D721Med (cell line): ENCODE measurements around the gene HIVEP1.

Experiments
- DNase-seq: peaks from one replicate; pipeline ENCODE4 v3.0.0; 2011; ENCODE audit warnings: low spot score; ENCODE audit not compliant: insufficient read length
- FAIRE-seq: peaks from 2 replicates; lab custom pipeline; 2011; peaks lifted over from hg19 to GRCh38; lab: Jason Lieb, UNC
- TF ChIP-seq, protein P1 (sequence below): IDR thresholded peaks from 2 replicates; pipeline ENCODE4 v1.5.1; 2012; ENCODE audit warnings: mild to moderate bottlenecking, control low read depth; ENCODE audit not compliant: insufficient read depth; ENCODE audit errors: missing control alignments

The HIVEP1 gene

DNA sequence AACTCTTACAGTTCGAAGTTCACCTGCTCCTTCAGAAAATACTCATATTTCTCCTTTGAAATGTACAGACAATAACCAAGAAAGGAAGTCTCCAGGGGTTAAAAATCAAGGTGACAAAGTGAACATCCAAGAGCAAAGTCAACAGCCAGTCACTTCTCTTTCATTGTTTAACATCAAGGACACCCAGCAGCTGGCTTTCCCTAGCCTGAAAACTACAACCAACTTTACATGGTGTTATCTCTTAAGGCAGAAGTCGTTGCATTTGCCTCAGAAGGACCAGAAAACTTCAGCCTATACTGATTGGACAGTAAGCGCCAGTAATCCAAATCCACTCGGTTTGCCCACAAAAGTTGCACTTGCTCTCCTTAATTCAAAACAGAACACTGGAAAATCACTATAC lies 113.3 kb downstream of the HIVEP1 start:
- TF ChIP-seq, protein P1, sequence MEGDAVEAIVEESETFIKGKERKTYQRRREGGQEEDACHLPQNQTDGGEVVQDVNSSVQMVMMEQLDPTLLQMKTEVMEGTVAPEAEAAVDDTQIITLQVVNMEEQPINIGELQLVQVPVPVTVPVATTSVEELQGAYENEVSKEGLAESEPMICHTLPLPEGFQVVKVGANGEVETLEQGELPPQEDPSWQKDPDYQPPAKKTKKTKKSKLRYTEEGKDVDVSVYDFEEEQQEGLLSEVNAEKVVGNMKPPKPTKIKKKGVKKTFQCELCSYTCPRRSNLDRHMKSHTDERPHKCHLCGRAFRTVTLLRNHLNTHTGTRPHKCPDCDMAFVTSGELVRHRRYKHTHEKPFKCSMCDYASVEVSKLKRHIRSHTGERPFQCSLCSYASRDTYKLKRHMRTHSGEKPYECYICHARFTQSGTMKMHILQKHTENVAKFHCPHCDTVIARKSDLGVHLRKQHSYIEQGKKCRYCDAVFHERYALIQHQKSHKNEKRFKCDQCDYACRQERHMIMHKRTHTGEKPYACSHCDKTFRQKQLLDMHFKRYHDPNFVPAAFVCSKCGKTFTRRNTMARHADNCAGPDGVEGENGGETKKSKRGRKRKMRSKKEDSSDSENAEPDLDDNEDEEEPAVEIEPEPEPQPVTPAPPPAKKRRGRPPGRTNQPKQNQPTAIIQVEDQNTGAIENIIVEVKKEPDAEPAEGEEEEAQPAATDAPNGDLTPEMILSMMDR = no peak
- DNase-seq (no peak), FAIRE-seq (no peak)

DNA sequence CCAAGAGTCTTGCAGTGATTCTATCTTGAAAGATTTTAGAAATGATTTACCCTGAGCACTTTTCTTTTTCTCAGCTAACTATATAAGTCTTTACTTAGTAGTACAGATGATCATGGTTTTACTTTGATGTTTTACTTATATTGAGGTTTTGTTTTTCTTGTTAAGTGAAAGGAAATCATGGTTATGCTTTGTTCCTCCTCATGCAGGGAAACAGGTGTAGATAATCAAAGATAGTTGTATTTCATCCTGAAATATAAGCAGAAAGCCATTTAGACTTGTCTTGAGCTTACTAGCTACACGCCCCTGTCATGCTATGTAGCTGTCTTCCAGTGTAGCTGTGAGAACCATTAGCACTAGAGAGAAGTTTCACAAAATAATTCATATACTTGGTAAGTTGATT lies 113.9 kb downstream of the HIVEP1 start:
- no peak for FAIRE-seq
- TF ChIP-seq, protein P1 = no peak
- no peak for DNase-seq

DNA sequence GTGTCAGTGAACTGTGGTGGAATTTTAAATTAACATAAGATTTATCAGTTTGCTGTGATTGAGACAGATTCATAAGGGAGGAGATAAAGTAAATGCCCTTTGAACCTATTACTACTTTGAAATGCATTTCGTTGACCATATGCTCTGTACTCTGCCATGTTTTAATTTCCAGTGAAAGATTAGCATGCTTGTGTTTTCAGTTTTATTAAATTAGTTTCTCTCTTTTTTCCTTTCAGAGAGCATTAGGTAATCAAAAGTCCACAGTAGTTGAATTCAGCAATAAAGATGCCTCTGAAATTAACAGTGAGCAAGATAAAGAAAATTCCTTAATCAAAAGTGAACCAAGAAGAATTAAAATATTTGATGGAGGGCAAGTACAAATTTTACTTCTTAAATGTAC lies 117.4 kb downstream of the HIVEP1 start:
- no peak for DNase-seq
- TF ChIP-seq, protein P1 = no peak
- FAIRE-seq = no peak

DNA sequence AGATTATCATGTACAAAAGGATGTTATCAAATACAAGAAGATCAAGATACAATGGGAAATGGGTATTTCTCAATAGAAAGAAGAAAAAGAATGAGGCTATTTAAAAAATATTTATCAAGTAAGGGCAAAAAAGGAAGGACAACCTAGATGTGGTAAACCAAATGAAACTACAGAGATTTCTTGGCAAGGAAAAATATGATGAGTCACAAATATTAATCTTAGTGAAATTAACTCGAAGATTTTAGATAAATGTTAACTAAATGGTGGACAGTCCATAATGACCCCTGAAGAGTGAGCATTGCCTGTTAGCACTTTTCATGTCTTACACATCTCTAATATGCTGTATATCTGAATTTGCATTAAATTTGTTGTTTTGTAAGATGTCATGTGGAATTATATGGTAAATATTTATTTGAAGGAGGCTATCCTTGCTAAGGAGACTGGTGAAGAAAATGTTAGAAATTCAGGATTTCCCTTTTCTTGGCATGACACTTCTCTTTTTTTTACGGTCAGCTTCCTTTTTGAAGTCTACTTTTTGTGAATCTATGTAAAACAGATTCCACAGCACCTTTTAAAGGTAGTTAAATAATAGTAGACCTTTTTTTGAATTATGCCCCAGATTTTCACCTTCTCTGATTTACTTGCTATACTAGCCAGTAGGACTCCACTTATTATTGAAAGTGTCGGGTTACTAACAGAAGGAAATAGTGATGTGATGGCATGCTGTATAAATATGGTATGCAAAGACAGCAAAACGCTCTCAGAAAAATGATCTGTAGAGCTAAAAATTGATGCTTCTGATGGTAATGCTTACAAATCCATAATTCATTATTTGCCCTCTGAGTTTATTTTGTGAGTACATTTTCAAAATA lies 120.5 kb downstream of the HIVEP1 start:
- TF ChIP-seq, protein P1 = no peak
- FAIRE-seq (no peak), DNase-seq (no peak)

DNA sequence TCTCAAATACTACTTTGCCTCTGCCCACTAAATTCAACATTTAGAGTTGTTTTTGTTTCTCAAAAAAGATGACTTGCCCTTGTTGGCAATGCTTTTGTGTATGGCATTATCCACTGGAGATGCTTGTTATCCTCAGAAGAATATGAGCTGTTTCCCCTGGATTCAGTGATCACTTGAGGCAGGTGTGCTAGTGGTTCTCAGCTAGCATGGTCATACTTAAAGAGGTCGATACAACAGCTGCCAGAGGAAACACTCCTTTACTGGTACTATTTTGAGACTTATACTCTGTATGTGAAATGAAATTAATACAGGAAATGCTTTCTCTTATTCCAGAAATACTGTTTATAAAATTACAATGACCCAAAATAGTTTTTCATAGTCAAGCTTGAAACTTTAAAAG lies 122.5 kb downstream of the HIVEP1 start:
- DNase-seq (no peak), FAIRE-seq (no peak)
- TF ChIP-seq, protein P1 = no peak

DNA sequence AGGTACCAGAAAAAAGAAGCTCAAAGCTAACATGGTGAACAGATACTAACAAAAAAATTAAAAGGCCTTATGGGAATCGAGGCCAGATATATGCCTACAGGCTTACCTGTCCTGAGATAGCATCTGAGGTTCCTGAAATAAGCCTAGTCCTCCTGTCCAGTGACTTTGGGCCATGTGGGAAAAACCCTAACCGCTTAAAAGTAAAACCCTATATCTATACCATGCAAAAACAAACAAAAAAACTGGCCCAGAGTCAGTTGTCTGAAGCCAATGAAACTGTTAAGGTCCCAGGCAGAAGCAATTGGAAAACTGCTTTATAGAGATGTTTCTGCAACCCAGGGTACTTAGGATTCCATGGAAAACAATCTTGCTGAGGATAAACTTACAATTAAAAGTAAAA lies 122.9 kb downstream of the HIVEP1 start:
- DNase-seq (no peak), FAIRE-seq (no peak)
- TF ChIP-seq, protein P1 = no peak

DNA sequence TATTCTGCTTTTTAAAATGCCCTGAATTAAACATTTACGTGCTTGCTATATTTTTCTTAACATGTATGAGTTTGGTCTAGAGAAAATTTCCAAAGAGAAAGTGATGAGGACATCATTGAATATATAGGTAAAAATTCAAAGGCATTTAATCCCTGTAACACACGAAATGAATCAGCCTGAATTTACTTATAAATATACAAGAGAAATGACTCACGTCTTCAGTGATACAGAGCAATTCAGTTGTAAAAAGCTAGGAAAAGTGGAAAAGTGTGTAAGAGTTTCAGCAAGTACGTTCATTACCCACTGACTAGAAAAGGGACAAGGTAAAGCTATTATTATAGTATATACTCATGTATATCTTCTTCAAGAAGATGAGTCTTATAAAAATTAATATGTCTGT lies 124.8 kb downstream of the HIVEP1 start:
- TF ChIP-seq, protein P1 = no peak
- FAIRE-seq (no peak), DNase-seq (no peak)
